GM18909 (cell line): ENCODE measurements around the gene CGB1.

Experiments
- ATAC-seq: cut with Tn5 transposase; IDR thresholded peaks from one replicate; pipeline ENCODE4 v1.9.1; 2021; ENCODE audit warnings: mild to moderate bottlenecking; ENCODE audit not compliant: unreplicated experiment, poor library complexity

CGB1 gene

GRCh38 chr19:48999481-49000325 is 37.0 kb downstream of the CGB1 start:
- no peak for ATAC-seq

- ATAC-seq: no peak
Observed at GRCh38 chr19:48997972-48998371, 38.7 kb downstream of the CGB1 start.

- no peak for ATAC-seq
Observed at GRCh38 chr19:48994035-48994386, 42.7 kb downstream of the CGB1 start.

- ATAC-seq: peak; percentile 87
Observed at GRCh38 chr19:48993175-48994034, 43.3 kb downstream of the CGB1 start, which contains the start of the genes GYS1 and RUVBL2. TSS of gene GYS1 (minus strand) at chr19:48993309. CDS start at chr19:48993112, 197 bp downstream. TSS of gene RUVBL2 (plus strand) at chr19:48993887. CDS start at chr19:48993912, 25 bp downstream.

- peak; percentile 4 for ATAC-seq
Observed at GRCh38 chr19:48992581-48993174, 44.0 kb downstream of the CGB1 start.

GRCh38 chr19:48991873-48992580 is 44.7 kb downstream of the CGB1 start:
- ATAC-seq: no peak

GRCh38 chr19:48991011-48991609 is 45.6 kb downstream of the CGB1 start:
- ATAC-seq: no peak

- no peak for ATAC-seq
Observed at GRCh38 chr19:48990400-48990799, 46.3 kb downstream of the CGB1 start.

GRCh38 chr19:48989701-48990291 is 46.9 kb downstream of the CGB1 start:
- no peak for ATAC-seq

- no peak for ATAC-seq
Observed at GRCh38 chr19:48988860-48989259, 47.8 kb downstream of the CGB1 start.

- ATAC-seq: no peak
Observed at GRCh38 chr19:48988286-48988685, 48.4 kb downstream of the CGB1 start.

- no peak for ATAC-seq
Observed at GRCh38 chr19:48987323-48987722, 49.4 kb downstream of the CGB1 start.

GRCh38 chr19:48986211-48986610 is 50.5 kb downstream of the CGB1 start:
- no peak for ATAC-seq

GRCh38 chr19:48985711-48986110 is 51.0 kb downstream of the CGB1 start:
- ATAC-seq: no peak
